Smooth muscle cell (in vitro differentiated cells): ENCODE results near the gene CSTPP1. TPM values are rescaled to one million over a fixed set of nuclear protein-coding genes. Genes with fewer than 3 reads are reported as not detected.

ENCODE experiments used
- DNase-seq: peaks from one replicate; lab custom pipeline; 2025; ENCODE audit not compliant: unreplicated experiment; lab: John Stamatoyannopoulos, UW
- H2AFZ ChIP-seq: fragments of 200-600 bp; sonication (generic); 2 replicates; pipeline ENCODE4 v1.6.0; 2016; ENCODE audit warnings: antibody characterized with exemption, low read depth, mild to moderate bottlenecking
- H3F3A ChIP-seq: fragments of 200-600 bp; sonication (generic); 2 replicates; pipeline ENCODE4 v1.6.0; 2017; ENCODE audit warnings: antibody characterized with exemption, low read depth
- H3K27ac ChIP-seq: fragments of 200-600 bp; sonication (generic); 2 replicates; pipeline ENCODE4 v1.5.1; 2016; ENCODE audit warnings: low read depth, mild to moderate bottlenecking
- H3K27me3 ChIP-seq: fragments of 200-600 bp; sonication (generic); 2 replicates; pipeline ENCODE4 v1.6.1; 2016; ENCODE audit warnings: low read depth, mild to moderate bottlenecking
- H3K36me3 ChIP-seq: fragments of 200-600 bp; sonication (generic); 2 replicates; pipeline ENCODE4 v1.5.1; 2016; ENCODE audit warnings: low read depth
- H3K4me1 ChIP-seq: fragments of 200-600 bp; sonication (generic); 2 replicates; pipeline ENCODE4 v1.5.1; 2016; ENCODE audit warnings: low read depth
- H3K4me2 ChIP-seq: fragments of 200-600 bp; sonication (generic); 2 replicates; pipeline ENCODE4 v1.6.0; 2016; ENCODE audit warnings: mild to moderate bottlenecking
- H3K4me3 ChIP-seq: fragments of 200-600 bp; sonication (generic); 2 replicates; pipeline ENCODE4 v1.5.1; 2016; ENCODE audit warnings: mild to moderate bottlenecking
- H3K79me2 ChIP-seq: fragments of 200-600 bp; sonication (generic); 2 replicates; pipeline ENCODE4 v1.6.0; 2016; ENCODE audit warnings: low read depth, mild to moderate bottlenecking
- H3K9ac ChIP-seq: fragments of 200-600 bp; sonication (generic); 2 replicates; pipeline ENCODE4 v1.6.0; 2016; ENCODE audit warnings: low read depth
- H3K9me3 ChIP-seq: fragments of 200-600 bp; sonication (generic); replicated peaks from 2 replicates; pipeline ENCODE4 v1.5.1; 2016; ENCODE audit warnings: low read depth
- H4K20me1 ChIP-seq: fragments of 200-600 bp; sonication (generic); 2 replicates; pipeline ENCODE4 v1.6.0; 2016; ENCODE audit warnings: low read depth
- WGBS: methylation state at CpG from one replicate; pipeline ENCODE4 v1.1.7; 2016; ENCODE audit warnings: low lambda C conversion rate; 5-methylcytosine and 5-hydroxymethylcytosine counted together
- polyA plus RNA-seq: library from polyadenylated mRNA; unstranded; fragments of >200 nt; fragmentation: Nextera tagmentation; extraction: Ambion mirVana; gene quantifications from 2 replicates; pipeline ENCODE4 v1.2.1, GENCODE V29; 2016
- total RNA-seq: library from RNA; depleted of rRNA; stranded (reverse); fragments of >200 nt; gene quantifications from 2 replicates; pipeline ENCODE4 v1.2.3, GENCODE V29; 2014
- TF ChIP-seq, protein P1 (sequence below): fragments of 200-600 bp; sonication (generic); IDR thresholded peaks from 2 replicates; pipeline ENCODE4 v1.5.1; 2017; ENCODE audit warnings: borderline replicate concordance, mild to moderate bottlenecking, antibody characterized with exemption; ENCODE audit not compliant: insufficient read depth, poor library complexity, severe bottlenecking

CSTPP1 gene
- total and polyA plus RNA-seq, 2 experiments from 2014 or later = 37.4 to 44.8 TPM

DNA sequence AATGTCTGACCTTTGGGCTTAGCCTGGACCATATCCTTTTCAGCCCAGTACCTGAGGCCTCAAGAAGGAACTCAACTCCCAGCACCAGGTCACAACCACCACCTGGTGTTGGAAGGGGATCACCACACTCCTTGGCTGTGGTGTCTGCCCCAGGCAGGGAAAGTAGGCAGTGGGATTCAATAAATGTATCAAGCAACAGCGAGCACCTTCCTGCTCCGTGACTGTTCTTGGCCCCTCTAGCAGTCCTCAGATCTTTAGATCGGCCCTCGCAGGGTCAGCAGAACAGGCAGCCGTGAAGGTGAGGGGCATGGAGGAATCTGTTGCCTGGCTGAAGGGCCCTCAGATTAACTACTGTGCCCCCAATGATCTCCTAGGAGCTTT lies 224.2 kb downstream of the CSTPP1 start:
- H3K79me2 ChIP-seq = no peaks in the 10 kb centered on the region

DNA sequence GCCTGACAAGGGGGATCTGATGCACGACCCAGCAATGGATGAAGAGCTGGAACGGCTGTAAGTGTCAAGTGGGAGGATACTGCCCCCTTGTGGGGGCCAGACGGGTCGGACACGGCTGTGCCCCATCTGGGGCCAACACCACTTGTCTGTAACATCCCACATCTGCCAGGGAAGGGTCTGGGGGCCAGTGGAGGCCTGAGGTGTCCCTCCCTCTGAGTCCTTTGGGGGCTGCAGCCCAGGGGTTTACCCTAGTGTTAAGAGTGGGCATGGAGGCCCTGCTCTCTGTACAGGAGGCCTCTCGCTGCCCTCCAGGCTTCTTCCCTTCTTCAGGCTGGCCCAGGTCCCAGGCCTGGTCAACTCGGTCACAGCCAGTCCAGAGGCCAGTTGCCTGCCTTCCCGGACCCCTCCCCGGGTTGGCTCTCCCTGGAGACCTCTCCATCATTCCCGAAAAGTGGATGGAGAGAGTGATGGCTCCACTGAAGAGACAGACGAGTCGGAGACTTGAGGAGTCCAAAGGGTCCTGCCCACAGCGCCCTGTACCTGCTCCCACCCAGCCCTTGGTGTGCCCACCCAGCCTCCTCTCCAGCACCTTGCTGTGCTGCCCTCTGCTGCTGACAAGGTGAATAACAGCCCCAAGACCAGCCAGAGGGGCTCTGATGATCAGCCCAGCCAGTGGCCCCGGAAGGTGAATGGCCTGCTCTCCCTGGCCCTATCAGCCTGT lies 224.7 kb downstream of the CSTPP1 start:
- Histone ChIP-seq H3K27ac (no peak overlapping the region), H4K20me1 (peaks cover 12% of the 10 kb centered on the region), H3K9me3 (no peaks in the 10 kb centered on the region), H2AFZ (no peak overlapping the region), H3K4me2 (no peak overlapping the region), H3K36me3 (no peaks in the 10 kb centered on the region), H3K79me2 (no peaks in the 10 kb centered on the region), H3F3A (peaks cover 5% of the 10 kb centered on the region), H3K27me3 (no peaks in the 10 kb centered on the region), H3K4me3 (no peak overlapping the region), H3K4me1 (no peaks in the 10 kb centered on the region), H3K9ac (no peak overlapping the region)
- WGBS = 58% methylated on average over 14 of the region's 14 CpGs
- peak; percentile 19 for DNase-seq
- TF ChIP-seq, protein P1, sequence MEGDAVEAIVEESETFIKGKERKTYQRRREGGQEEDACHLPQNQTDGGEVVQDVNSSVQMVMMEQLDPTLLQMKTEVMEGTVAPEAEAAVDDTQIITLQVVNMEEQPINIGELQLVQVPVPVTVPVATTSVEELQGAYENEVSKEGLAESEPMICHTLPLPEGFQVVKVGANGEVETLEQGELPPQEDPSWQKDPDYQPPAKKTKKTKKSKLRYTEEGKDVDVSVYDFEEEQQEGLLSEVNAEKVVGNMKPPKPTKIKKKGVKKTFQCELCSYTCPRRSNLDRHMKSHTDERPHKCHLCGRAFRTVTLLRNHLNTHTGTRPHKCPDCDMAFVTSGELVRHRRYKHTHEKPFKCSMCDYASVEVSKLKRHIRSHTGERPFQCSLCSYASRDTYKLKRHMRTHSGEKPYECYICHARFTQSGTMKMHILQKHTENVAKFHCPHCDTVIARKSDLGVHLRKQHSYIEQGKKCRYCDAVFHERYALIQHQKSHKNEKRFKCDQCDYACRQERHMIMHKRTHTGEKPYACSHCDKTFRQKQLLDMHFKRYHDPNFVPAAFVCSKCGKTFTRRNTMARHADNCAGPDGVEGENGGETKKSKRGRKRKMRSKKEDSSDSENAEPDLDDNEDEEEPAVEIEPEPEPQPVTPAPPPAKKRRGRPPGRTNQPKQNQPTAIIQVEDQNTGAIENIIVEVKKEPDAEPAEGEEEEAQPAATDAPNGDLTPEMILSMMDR = peak; percentile 68

More for the DNA sequence above, 224.2 kb downstream of the CSTPP1 start:
- H3F3A ChIP-seq = peaks cover 5% of the 10 kb centered on the region
- H3K36me3 ChIP-seq = no peaks in the 10 kb centered on the region
- H3K9me3 ChIP-seq = no peaks in the 10 kb centered on the region
- no peaks in the 10 kb centered on the region for H3K4me1 ChIP-seq
- no peak overlapping the region for H2AFZ ChIP-seq
- no peaks in the 10 kb centered on the region for H3K27me3 ChIP-seq
- WGBS = 94% methylated on average over 5 of the region's 5 CpGs
- H3K9ac ChIP-seq = no peak overlapping the region
- no peak overlapping the region for H3K4me3 ChIP-seq
- TF ChIP-seq, protein P1 = no peak
- no peak overlapping the region for H3K4me2 ChIP-seq
- DNase-seq = no peak
- no peak overlapping the region for H3K27ac ChIP-seq
- H4K20me1 ChIP-seq = peaks cover 12% of the 10 kb centered on the region

DNA sequence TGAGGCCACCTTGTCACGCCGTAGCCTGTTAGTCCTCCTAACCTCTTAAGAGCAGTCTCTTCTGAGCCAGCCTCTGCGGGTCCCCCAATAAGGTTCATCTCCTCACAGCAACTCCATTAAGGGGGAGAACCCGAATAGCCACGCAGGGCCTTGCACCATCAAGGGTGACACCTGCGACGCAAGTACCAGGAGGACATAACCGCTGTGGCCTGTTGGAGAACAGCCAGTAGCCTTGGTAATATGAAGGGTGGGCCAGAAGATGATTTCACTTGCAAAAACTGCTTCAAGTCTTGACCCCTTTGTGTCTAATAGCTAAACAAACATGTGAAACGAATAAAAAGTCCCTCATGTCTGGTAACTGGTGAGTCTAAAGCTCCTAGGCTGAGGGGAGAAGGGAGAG lies 225.3 kb downstream of the CSTPP1 start:
- Histone ChIP-seq H3K4me2 (no peak overlapping the region), H3K79me2 (no peaks in the 10 kb centered on the region), H4K20me1 (peaks cover 12% of the 10 kb centered on the region), H3F3A (peaks cover 5% of the 10 kb centered on the region), H3K27me3 (no peaks in the 10 kb centered on the region), H3K9ac (no peak overlapping the region), H3K36me3 (no peaks in the 10 kb centered on the region), H3K9me3 (no peaks in the 10 kb centered on the region), H2AFZ (no peak overlapping the region), H3K4me3 (no peak overlapping the region), H3K27ac (no peak overlapping the region), H3K4me1 (no peaks in the 10 kb centered on the region)
- WGBS = 90% methylated on average over 9 of the region's 9 CpGs
- DNase-seq = no peak
- TF ChIP-seq, protein P1 = no peak

DNA sequence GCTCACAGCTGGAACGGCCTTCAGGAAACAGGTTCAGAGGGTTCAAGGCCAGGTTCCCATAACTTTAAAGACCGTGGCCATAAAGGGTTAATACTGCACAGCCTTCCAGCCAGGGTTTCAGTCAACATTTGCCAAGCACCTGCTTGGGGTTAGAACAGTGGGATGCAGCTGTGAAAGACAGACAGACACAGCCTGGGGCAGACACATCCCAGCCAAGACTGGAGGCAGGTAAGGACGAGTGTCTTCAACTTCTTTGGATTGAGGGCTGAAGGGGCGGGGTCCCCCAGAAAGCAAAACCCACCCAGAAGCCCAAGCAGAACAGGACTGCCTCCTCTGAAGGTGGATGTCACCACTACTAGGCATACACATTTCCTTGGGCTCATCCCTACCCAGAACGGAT lies 225.9 kb downstream of the CSTPP1 start:
- Histone ChIP-seq H3K79me2 (no peaks in the 10 kb centered on the region), H2AFZ (no peak overlapping the region), H3K9ac (no peak overlapping the region), H3K27ac (no peak overlapping the region), H3F3A (peaks cover 5% of the 10 kb centered on the region), H3K4me3 (no peak overlapping the region), H3K4me2 (no peak overlapping the region), H3K36me3 (no peaks in the 10 kb centered on the region), H3K9me3 (no peaks in the 10 kb centered on the region), H4K20me1 (peaks cover 13% of the 10 kb centered on the region), H3K27me3 (no peaks in the 10 kb centered on the region), H3K4me1 (no peaks in the 10 kb centered on the region)
- TF ChIP-seq, protein P1 = no peak
- no peak for DNase-seq
- 83% methylated on average over 5 of the region's 5 CpGs for WGBS
